NCI-H1930 (cell line): ENCODE results near the gene QSOX1.

Experiments
- DNase-seq, 2 experiments: peaks; one replicate each; lab custom pipeline; 2025; lab: John Stamatoyannopoulos, UW

QSOX1 gene

GRCh38 chr1:180234369-180235076, 79.9 kb downstream of the QSOX1 start:
- no peak for DNase-seq

- no peak for DNase-seq
Observed at GRCh38 chr1:180235077-180235501, 80.4 kb downstream of the QSOX1 start.

- DNase-seq = no peak
Observed at GRCh38 chr1:180235502-180236239, 81.0 kb downstream of the QSOX1 start.

- DNase-seq = no peak
Observed at GRCh38 chr1:180236698-180237509, 82.2 kb downstream of the QSOX1 start.

- peak in 1 of 2 experiments; percentile 45 for DNase-seq
Observed at GRCh38 chr1:180237869-180238476, 83.3 kb downstream of the QSOX1 start.

- no peak for DNase-seq
Observed at GRCh38 chr1:180238675-180239074, 84.0 kb downstream of the QSOX1 start.

- DNase-seq = no peak
Observed at GRCh38 chr1:180239145-180240096, 84.8 kb downstream of the QSOX1 start.

- no peak for DNase-seq
Observed at GRCh38 chr1:180241716-180242544, 87.3 kb downstream of the QSOX1 start.

- no peak for DNase-seq
Observed at GRCh38 chr1:180243517-180244221, 89.0 kb downstream of the QSOX1 start.

GRCh38 chr1:180244840-180245239, 90.2 kb downstream of the QSOX1 start:
- DNase-seq = no peak

- no peak for DNase-seq
Observed at GRCh38 chr1:180246579-180246978, 91.9 kb downstream of the QSOX1 start.

GRCh38 chr1:180247061-180247460, 92.4 kb downstream of the QSOX1 start:
- no peak for DNase-seq

GRCh38 chr1:180247580-180247979, 92.9 kb downstream of the QSOX1 start:
- DNase-seq = no peak

GRCh38 chr1:180248176-180248575, 93.5 kb downstream of the QSOX1 start:
- DNase-seq = no peak

GRCh38 chr1:180248731-180249681, 94.3 kb downstream of the QSOX1 start:
- no peak for DNase-seq

GRCh38 chr1:180249725-180250498, 95.2 kb downstream of the QSOX1 start:
- no peak for DNase-seq

- DNase-seq = no peak
Observed at GRCh38 chr1:180250499-180250770, 95.8 kb downstream of the QSOX1 start.
